K562 (cell line): Measurements from ENCODE around the gene FGR. TPM values are rescaled to one million over a fixed set of nuclear protein-coding genes. Genes with fewer than 3 reads are reported as not detected.
A peak's percentile ranks its signal among the peaks of the same experiment; 100 is the strongest.

ENCODE experiments used
- ARNT ChIP-seq, 2 experiments: fragments of 450-650 bp; IDR thresholded peaks; 2 replicates each; pipeline ENCODE4 v1.6.1; 2016; ENCODE audit warnings: mild to moderate bottlenecking in 1 of 2
- HDAC1 ChIP-seq, 2 experiments: fragments of 450-650 bp; IDR thresholded peaks; 2 replicates each; pipeline ENCODE4 v1.6.1; 2016 to 2017; ENCODE audit warnings: inconsistent platforms in 1 of 2, mild to moderate bottlenecking in 1 of 2, moderate library complexity in 1 of 2
- JUN ChIP-seq, 2 experiments: sonication (generic) in 1 of 2; formaldehyde crosslinking in 1 of 2; IDR thresholded peaks; 2 replicates each; pipeline versions ENCODE4 v1.6.1 to v1.8.0; 2012 to 2022; ENCODE audit warnings: borderline replicate concordance in 2 of 2, mild to moderate bottlenecking in 2 of 2, improper control_type of control experiment in 1 of 2, low read depth in 1 of 2, low read length in 1 of 2, missing genetic modification reagents in 1 of 2
- MAZ ChIP-seq, 2 experiments: fragments of 450-650 bp in 1 of 2; sonication (generic) in 1 of 2; formaldehyde crosslinking; IDR thresholded peaks in 1 of 2; conservative IDR thresholded peaks in 1 of 2; 2 replicates each; pipeline versions ENCODE4 v1.4.0 to v1.5.0; 2020; ENCODE audit warnings: mild to moderate bottlenecking in 1 of 2, missing genetic modification reagents in 1 of 2
- NFXL1 ChIP-seq: fragments of 450-650 bp; formaldehyde crosslinking; IDR thresholded peaks from 2 replicates; pipeline ENCODE4 v1.4.0; 2021; ENCODE audit warnings: mild to moderate bottlenecking
- POLR2B ChIP-seq: fragments of 450-650 bp; IDR thresholded peaks from 2 replicates; pipeline ENCODE4 v1.6.1; 2018; ENCODE audit warnings: low read depth; ENCODE audit not compliant: partially characterized antibody
- THRAP3 ChIP-seq: fragments of 450-650 bp; IDR thresholded peaks from 2 replicates; pipeline ENCODE4 v1.6.1; 2016; ENCODE audit warnings: mild to moderate bottlenecking, inconsistent platforms, borderline replicate concordance
- ZNF583 ChIP-seq: fragments of 250-450 bp; sonication (Bioruptor Pico); IDR thresholded peaks from 2 replicates; pipeline ENCODE4 v1.4.0; 2020
- polyA plus RNA-seq, 8 experiments: library from polyadenylated mRNA; depleted of rRNA in 4 of 8; stranded (reverse) in 5 of 8; unstranded in 3 of 8; fragments of >200 nt; fragmentation: Nextera tagmentation in 2 of 8; fragmentation: Illumina TruSeq in 1 of 8; extraction: Ambion mirVana in 2 of 8; extraction: Trizol in 1 of 8; gene quantifications; 2 replicates each; pipeline versions ENCODE4 v1.2.1 to v1.2.3, GENCODE V29; 2011 to 2014; ENCODE audit warnings: inconsistent platforms in 1 of 8, missing spikeins in 1 of 8
- total RNA-seq, 7 experiments: library from RNA; depleted of rRNA in 6 of 7; stranded (reverse); fragments of >200 nt in 6 of 7; fragmentation: Illumina TruSeq in 2 of 7; extraction: Trizol in 2 of 7; gene quantifications; 2 replicates each; pipeline versions ENCODE4 v1.2.1 to v1.2.3, GENCODE V29; 2011 to 2021; ENCODE audit warnings: low replicate concordance in 1 of 7
- TF ChIP-seq, protein P1 (sequence below), 2 experiments: fragments of 450-650 bp in 1 of 2; sonication (generic) in 1 of 2; formaldehyde crosslinking in 1 of 2; IDR thresholded peaks; 2 replicates each; pipeline versions ENCODE4 v1.7.1 to v1.9.0; 2016 to 2022; ENCODE audit warnings: inconsistent platforms in 1 of 2, mild to moderate bottlenecking in 1 of 2, missing genetic modification reagents in 1 of 2
- TF ChIP-seq, protein P2 (sequence below): fragments of 250-450 bp; sonication (Bioruptor Pico); IDR thresholded peaks from 2 replicates; pipeline ENCODE4 v1.5.0; 2021; ENCODE audit warnings: mild to moderate bottlenecking, moderate library complexity
- TF ChIP-seq, protein P3 (sequence below): fragments of 250-450 bp; sonication (Bioruptor Pico); IDR thresholded peaks from 2 replicates; pipeline ENCODE4 v1.8.0; 2022; ENCODE audit warnings: inconsistent platforms

The FGR gene
- total and polyA plus RNA-seq, 9 of the 15 experiments (the other 6 are each of a cell fraction or from before 2014, with no cell fraction given), result 0.04 to 0.11 TPM; not detected in 7

DNA sequence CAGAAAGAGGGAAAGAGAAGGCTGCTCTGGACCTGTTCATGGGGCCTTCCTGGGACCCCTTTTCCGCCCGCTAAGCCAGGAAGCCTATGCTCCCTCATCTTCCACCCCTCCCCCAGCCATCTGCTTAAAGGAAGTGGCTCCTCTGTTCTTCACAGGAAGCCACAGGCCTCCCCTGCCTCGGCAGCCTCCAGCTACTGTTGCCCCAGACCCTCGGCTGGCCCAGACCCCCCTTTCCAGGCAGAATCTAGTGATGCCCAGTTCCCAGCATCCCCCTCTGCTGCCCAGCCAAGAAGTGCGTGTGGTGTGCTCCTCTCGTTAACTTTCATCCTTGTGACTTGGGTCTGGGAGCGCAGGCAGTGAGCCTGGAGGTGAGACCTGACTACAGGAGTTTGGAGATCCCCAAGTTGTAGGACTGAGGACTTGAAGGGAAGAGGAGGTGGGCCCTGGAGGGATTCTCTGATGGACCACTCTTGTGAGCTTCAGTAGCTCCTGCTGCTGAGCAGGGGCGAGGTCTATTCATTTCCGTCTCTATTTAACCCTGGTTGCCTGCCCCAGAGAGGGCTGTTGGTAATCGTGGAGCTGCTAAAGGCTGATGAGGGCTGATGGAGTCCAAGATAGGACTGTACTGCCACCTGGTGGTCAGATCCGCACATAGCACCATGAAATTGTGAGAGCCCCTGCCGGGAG lies 27.9 kb upstream of the FGR start (continued):
- TF ChIP-seq, protein P1, sequence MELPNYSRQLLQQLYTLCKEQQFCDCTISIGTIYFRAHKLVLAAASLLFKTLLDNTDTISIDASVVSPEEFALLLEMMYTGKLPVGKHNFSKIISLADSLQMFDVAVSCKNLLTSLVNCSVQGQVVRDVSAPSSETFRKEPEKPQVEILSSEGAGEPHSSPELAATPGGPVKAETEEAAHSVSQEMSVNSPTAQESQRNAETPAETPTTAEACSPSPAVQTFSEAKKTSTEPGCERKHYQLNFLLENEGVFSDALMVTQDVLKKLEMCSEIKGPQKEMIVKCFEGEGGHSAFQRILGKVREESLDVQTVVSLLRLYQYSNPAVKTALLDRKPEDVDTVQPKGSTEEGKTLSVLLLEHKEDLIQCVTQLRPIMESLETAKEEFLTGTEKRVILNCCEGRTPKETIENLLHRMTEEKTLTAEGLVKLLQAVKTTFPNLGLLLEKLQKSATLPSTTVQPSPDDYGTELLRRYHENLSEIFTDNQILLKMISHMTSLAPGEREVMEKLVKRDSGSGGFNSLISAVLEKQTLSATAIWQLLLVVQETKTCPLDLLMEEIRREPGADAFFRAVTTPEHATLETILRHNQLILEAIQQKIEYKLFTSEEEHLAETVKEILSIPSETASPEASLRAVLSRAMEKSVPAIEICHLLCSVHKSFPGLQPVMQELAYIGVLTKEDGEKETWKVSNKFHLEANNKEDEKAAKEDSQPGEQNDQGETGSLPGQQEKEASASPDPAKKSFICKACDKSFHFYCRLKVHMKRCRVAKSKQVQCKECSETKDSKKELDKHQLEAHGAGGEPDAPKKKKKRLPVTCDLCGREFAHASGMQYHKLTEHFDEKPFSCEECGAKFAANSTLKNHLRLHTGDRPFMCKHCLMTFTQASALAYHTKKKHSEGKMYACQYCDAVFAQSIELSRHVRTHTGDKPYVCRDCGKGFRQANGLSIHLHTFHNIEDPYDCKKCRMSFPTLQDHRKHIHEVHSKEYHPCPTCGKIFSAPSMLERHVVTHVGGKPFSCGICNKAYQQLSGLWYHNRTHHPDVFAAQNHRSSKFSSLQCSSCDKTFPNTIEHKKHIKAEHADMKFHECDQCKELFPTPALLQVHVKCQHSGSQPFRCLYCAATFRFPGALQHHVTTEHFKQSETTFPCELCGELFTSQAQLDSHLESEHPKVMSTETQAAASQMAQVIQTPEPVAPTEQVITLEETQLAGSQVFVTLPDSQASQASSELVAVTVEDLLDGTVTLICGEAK (IDR thresholded peaks at IDR 0.05), result no peak
- TF ChIP-seq, protein P1 (CRISPR knock-in tag; IDR thresholded peaks at IDR 0.05), result no peak
- TF ChIP-seq ZNF583 (CRISPR knock-in tag), result no peak
- TF ChIP-seq POLR2B, result no peak
- no peak for TF ChIP-seq THRAP3
- TF ChIP-seq NFXL1 (CRISPR knock-in tag), result no peak
- TF ChIP-seq MAZ (CRISPR knock-in tag; conservative IDR thresholded peaks at IDR 0.05 in 1 of 2, IDR thresholded peaks at IDR 0.05 in 1 of 2), result peak in 1 of 2 experiments; percentile 70; a peak in 2 of 4 replicates
- TF ChIP-seq, protein P2, sequence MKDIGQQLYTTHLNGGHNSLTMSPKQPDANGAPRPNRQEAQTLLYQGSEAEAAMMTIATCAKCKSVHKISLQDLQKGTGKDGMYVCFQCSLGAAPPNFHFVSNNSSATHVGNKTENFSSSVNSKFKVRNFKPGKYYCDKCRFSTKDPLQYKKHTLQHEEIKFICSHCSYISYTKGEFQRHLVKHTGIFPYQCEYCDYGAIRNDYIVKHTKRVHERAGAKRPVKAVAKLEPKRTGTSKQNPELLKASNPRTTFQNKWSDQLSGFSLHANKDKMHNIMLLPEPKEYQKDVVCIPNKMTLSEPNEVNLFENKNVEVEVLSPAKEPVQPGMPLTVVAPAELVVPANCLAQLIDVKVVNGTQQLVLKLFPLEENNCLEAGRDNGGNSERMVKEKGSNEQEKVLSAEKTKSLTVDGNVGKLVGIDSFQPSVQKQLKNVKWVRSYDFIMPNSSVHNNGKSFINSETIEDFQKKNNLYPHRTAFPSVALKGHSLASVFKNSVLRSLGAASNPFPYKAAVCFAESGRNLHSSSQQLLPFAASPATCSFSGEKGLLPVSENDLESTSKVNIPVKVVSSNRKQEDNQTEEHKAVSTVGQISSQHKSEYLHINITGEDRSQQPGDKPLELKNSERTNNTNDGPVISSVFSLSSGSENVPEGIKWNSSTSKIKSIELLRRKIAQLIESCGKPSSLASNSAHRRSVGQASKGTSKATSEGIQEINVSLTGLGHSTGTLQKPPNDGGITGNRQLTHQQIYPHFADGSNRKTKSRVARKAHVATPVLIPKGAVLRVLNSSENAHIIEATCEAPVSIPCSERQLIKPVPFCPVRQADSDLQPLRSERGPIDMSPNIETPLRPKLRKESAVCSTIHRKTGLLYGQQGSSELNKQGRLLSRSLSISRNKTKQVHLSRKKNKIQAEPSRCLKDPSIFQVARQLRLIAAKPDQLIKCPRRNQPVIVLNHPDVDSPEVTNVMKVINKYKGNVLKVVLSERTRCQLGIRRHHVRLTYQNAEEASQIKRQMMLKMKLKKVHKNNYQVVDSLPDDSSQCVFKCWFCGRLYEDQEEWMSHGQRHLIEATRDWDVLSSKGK (CRISPR knock-in tag), result no peak
- TF ChIP-seq ARNT (IDR thresholded peaks at IDR 0.05), result 0 out of 4 replicates have a peak, but pooled peaks of 1 of the 2 experiments have one; percentile 38
- 0 out of 4 replicates have a peak, but pooled peaks of 1 of the 2 experiments have one; percentile 11 for TF ChIP-seq HDAC1 (IDR thresholded peaks at IDR 0.05)
- TF ChIP-seq JUN (IDR thresholded peaks at IDR 0.05; ENCODE audit: borderline replicate concordance, low read depth, low read length), result no peak
- TF ChIP-seq JUN (CRISPR knock-in tag; IDR thresholded peaks at IDR 0.05; ENCODE audit: borderline replicate concordance), result no peak
- TF ChIP-seq, protein P3, sequence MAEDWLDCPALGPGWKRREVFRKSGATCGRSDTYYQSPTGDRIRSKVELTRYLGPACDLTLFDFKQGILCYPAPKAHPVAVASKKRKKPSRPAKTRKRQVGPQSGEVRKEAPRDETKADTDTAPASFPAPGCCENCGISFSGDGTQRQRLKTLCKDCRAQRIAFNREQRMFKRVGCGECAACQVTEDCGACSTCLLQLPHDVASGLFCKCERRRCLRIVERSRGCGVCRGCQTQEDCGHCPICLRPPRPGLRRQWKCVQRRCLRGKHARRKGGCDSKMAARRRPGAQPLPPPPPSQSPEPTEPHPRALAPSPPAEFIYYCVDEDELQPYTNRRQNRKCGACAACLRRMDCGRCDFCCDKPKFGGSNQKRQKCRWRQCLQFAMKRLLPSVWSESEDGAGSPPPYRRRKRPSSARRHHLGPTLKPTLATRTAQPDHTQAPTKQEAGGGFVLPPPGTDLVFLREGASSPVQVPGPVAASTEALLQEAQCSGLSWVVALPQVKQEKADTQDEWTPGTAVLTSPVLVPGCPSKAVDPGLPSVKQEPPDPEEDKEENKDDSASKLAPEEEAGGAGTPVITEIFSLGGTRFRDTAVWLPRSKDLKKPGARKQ (CRISPR knock-in tag), result no peak
